ENCODE measurements around the gene OBSCN. TPM values are rescaled to one million over a fixed set of nuclear protein-coding genes. Genes with fewer than 3 reads are reported as not detected.
A peak's percentile ranks its signal among the peaks of the same experiment; 100 is the strongest.

OBSCN gene
- total and polyA plus RNA-seq, 12 donors: 176 to 639 (median 407) TPM

DNA sequence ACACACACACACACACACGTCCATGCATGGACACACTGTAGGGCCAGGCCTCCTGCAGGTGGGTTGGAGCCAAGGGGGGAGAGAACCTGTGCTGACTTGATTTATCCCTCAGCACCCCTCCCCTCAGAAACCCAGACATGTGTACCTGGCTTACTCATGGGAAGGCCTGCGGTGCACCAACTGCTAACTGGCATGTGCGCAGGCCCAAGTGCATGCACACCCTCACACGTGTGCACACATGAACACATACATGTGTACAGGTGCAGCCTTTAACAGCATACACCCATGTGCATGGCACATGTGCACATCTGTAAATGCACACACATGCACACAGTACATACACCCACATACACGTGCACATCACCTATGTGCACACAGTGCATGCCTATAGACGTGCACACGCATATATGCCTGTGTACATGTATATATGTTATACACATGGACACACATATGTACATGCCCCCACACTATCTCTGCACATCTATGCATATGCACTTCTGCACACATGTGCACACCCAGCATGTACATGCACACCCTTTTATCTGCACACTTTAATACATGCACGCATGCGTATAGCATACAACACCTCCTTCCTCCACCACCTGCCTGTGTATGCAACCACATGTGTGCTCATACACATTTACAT, 131.3 kb downstream of the OBSCN start:
- intact Hi-C loops (cut with DNase I): no loop called here
- no peak overlapping the region for H3K4me3 ChIP-seq
- WGBS, 2 donors: 89% methylated on average over 9 of the region's 9 CpGs
- ATAC-seq (no peak), DNase-seq (no peak)
- peaks cover 0 to 97% (median 8%) of the 10 kb centered on the region in 9 donors for H3K36me3 ChIP-seq
- peaks cover 0 to 6% (median 0%) of the 10 kb centered on the region in 9 donors for H3K4me1 ChIP-seq
- H3K27ac ChIP-seq: no peak overlapping the region
- TF ChIP-seq, protein P1, sequence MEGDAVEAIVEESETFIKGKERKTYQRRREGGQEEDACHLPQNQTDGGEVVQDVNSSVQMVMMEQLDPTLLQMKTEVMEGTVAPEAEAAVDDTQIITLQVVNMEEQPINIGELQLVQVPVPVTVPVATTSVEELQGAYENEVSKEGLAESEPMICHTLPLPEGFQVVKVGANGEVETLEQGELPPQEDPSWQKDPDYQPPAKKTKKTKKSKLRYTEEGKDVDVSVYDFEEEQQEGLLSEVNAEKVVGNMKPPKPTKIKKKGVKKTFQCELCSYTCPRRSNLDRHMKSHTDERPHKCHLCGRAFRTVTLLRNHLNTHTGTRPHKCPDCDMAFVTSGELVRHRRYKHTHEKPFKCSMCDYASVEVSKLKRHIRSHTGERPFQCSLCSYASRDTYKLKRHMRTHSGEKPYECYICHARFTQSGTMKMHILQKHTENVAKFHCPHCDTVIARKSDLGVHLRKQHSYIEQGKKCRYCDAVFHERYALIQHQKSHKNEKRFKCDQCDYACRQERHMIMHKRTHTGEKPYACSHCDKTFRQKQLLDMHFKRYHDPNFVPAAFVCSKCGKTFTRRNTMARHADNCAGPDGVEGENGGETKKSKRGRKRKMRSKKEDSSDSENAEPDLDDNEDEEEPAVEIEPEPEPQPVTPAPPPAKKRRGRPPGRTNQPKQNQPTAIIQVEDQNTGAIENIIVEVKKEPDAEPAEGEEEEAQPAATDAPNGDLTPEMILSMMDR (IDR thresholded peaks at IDR 0.05): no peak
- H3K27me3 ChIP-seq: no peaks in the 10 kb centered on the region
- H3K9me3 ChIP-seq: peaks cover 0 to 1% (median 0%) of the 10 kb centered on the region in 11 donors

DNA sequence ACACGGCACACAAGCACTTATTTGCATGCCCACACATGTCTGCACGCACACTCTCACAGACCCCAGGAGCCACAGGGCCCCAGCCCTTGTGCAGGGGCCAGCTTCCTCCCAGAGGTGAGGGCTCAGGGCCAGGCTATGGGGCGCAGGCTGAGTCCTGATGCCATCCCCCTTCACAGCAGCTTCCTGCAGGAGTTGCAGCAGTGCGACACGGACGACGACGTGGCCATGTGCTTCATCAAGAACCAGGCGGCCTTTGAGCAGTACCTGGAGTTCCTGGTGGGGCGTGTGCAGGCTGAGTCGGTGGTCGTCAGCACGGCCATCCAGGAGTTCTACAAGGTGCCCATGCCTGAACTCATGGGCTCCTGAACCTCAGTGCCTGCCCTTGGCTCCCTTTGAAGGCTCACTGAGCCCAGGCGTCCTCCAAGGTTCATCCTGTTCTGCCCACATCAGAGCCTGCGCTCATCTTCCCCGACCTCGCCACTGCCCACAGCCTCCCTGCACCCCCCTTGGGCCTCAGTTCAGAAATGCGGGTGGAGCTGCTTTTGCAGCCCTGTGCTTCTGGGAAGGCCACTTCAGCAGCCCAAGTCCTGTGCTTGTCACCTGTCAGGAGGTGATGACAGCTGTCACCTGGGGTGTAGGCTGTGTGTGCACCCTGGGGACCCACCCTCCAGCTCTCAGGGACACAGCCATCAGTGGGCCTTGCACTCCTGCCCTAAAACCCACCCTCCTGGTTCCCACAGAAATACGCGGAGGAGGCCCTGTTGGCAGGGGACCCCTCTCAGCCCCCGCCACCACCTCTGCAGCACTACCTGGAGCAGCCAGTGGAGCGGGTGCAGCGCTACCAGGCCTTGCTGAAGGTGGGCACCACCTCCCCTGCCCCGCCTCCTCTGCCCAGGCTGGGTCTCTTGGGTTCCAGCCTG, 132.2 kb downstream of the OBSCN start:
- H3K27me3 ChIP-seq: no peaks in the 10 kb centered on the region
- peaks cover 0 to 8% (median 0%) of the 10 kb centered on the region in 11 donors for H3K9me3 ChIP-seq
- no peak overlapping the region for H3K27ac ChIP-seq
- WGBS, 2 donors: 85 to 87% methylated on average over 24 of the region's 24 CpGs
- intact Hi-C loops (cut with DNase I): loop anchor here in 2 of 10 donors (10.0 kb wide), 2 partner anchors 55 to 65 kb away; partner anchors contain the start of gene TRIM11 (in 1 of the 2)
- H3K4me1 ChIP-seq: peaks cover 0 to 14% (median 0%) of the 10 kb centered on the region in 9 donors
- TF ChIP-seq, protein P1 (IDR thresholded peaks at IDR 0.05): no peak
- DNase-seq (peak in 1 of 2 donors; percentile 7), ATAC-seq (no peak)
- peaks cover 0 to 97% (median 8%) of the 10 kb centered on the region in 9 donors for H3K36me3 ChIP-seq
- no peak overlapping the region for H3K4me3 ChIP-seq

DNA sequence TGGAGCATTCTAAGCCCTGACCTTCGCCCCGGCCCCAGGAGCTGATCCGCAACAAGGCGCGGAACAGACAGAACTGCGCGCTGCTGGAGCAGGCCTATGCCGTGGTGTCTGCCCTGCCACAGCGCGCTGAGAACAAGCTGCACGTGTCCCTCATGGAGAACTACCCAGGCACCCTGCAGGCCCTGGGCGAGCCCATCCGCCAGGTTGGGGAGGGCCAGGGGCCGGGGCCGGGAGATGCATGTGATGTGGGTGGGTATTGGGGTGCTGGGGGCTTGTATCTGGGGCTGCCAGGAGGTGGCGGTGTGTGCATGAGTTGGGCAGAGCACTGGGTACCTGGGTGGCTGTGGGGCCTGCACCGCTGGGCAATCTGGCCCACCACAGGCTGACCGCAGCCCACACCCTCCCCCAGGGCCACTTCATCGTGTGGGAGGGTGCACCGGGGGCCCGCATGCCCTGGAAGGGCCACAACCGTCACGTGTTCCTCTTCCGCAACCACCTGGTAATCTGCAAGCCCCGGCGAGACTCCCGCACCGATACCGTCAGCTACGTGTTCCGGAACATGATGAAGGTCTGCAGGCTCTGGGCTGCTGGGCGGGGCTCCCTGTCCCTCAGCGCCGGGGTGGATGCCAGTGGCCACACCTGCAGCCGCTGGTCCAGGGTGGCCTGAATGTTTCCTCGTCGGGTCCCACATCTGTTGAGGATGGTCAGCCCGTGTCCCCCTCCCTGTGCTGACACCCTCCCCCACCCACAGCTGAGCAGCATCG, 133.0 kb downstream of the OBSCN start:
- peaks cover 0 to 92% (median 8%) of the 10 kb centered on the region in 9 donors for H3K36me3 ChIP-seq
- DNase-seq (peak in 1 of 2 donors; percentile 10), ATAC-seq (peak in 1 of 8 donors; percentile 3)
- intact Hi-C loops (cut with DNase I): loop anchor here in 2 of 10 donors (10.0 kb wide), 2 partner anchors 56 to 64 kb away; partner anchors contain the start of gene TRIM11 (in 1 of the 2)
- H3K4me1 ChIP-seq: peaks cover 0 to 22% (median 5%) of the 10 kb centered on the region in 9 donors
- no peak overlapping the region for H3K4me3 ChIP-seq
- H3K27me3 ChIP-seq: no peaks in the 10 kb centered on the region
- TF ChIP-seq, protein P1 (IDR thresholded peaks at IDR 0.05): peak in 4 of 9 donors; percentile 17 to 30 (median 22)
- no peak overlapping the region for H3K27ac ChIP-seq
- H3K9me3 ChIP-seq: peaks cover 0 to 8% (median 0%) of the 10 kb centered on the region in 11 donors
- 82% methylated on average over 39 of the region's 39 CpGs for WGBS, 2 donors
